Measurements from ENCODE around the gene CDC37. TPM values are rescaled to one million over a fixed set of nuclear protein-coding genes. Genes with fewer than 3 reads are reported as not detected.

The CDC37 gene
- total RNA-seq, 3 donors from 2014 or later, result 141 to 213 (median 172) TPM

- intact Hi-C loops (cut with DNase I; ENCODE audit: low total_unique reads), result no loop called here
- TF ChIP-seq POLR2A (IDR thresholded peaks at IDR 0.05) (no peak), POLR2AphosphoS5 (IDR thresholded peaks at IDR 0.05) (no peak)
- TF ChIP-seq, protein P1, sequence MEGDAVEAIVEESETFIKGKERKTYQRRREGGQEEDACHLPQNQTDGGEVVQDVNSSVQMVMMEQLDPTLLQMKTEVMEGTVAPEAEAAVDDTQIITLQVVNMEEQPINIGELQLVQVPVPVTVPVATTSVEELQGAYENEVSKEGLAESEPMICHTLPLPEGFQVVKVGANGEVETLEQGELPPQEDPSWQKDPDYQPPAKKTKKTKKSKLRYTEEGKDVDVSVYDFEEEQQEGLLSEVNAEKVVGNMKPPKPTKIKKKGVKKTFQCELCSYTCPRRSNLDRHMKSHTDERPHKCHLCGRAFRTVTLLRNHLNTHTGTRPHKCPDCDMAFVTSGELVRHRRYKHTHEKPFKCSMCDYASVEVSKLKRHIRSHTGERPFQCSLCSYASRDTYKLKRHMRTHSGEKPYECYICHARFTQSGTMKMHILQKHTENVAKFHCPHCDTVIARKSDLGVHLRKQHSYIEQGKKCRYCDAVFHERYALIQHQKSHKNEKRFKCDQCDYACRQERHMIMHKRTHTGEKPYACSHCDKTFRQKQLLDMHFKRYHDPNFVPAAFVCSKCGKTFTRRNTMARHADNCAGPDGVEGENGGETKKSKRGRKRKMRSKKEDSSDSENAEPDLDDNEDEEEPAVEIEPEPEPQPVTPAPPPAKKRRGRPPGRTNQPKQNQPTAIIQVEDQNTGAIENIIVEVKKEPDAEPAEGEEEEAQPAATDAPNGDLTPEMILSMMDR (IDR thresholded peaks at IDR 0.05), result no peak
- H3K36me3 ChIP-seq, result no peaks in the 10 kb centered on the region
- DNase-seq (ENCODE audit: low spot score in 2 of 2), result no peak
- no peaks in the 10 kb centered on the region for H3K9me3 ChIP-seq
- H3K4me3 ChIP-seq, result peak overlapping the region; percentile 61 to 79 (median 76)
- no peaks in the 10 kb centered on the region for H3K27me3 ChIP-seq
- H3K4me1 ChIP-seq, result peaks cover 3 to 7% of the 10 kb centered on the region in 2 donors
- H3K27ac ChIP-seq, result peak overlapping the region; percentile 57 to 70
Observed at GRCh38 chr19:10431254-10431942, 28.1 kb upstream of the CDC37 start.

DNA sequence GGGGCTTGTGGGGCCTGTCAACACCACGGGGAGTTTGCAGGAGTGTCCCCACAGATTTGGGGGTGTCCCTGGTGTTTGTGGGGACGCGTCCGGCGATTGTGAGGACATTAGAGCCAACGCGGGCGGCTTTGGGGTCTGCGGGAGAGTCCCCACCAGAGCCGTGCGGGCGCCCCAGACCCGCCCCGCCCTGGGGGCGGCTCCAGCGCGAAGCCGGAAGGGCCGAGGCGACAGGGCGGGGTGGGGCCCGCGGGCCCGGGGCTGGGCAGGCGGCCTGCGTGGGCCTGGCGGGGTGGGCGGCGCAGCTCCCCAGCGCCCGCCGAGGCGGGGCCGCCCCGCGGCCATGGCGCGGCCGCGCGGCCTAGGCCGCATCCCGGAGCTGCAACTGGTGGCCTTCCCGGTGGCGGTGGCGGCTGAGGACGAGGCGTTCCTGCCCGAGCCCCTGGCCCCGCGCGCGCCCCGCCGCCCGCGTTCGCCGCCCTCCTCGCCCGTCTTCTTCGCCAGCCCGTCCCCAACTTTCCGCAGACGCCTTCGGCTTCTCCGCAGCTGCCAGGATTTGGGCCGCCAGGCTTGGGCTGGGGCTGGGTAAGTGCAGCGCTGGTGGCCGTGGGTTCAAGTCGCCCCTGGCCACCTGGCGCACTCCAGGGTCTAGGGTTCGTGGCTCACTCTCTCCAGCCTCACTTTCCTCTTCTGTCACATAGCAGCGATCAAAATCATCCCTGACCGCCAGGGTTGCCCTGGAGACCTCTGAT, 27.3 kb upstream of the CDC37 start:
- no peaks in the 10 kb centered on the region for H3K36me3 ChIP-seq
- H3K9me3 ChIP-seq, result no peaks in the 10 kb centered on the region
- H3K27me3 ChIP-seq, result no peaks in the 10 kb centered on the region
- TF ChIP-seq POLR2A (IDR thresholded peaks at IDR 0.05), result no peak
- TF ChIP-seq, protein P1 (IDR thresholded peaks at IDR 0.05), result peak in 1 of 3 donors; percentile 3
- H3K4me3 ChIP-seq, result peak overlapping the region; percentile 61 to 79 (median 76)
- intact Hi-C loops (cut with DNase I; ENCODE audit: low total_unique reads), result no loop called here
- peaks cover 3 to 7% of the 10 kb centered on the region in 2 donors for H3K4me1 ChIP-seq
- peak overlapping the region in 1 of 2 donors; percentile 70 for H3K27ac ChIP-seq
- DNase-seq (ENCODE audit: low spot score in 2 of 2), result no peak

DNA sequence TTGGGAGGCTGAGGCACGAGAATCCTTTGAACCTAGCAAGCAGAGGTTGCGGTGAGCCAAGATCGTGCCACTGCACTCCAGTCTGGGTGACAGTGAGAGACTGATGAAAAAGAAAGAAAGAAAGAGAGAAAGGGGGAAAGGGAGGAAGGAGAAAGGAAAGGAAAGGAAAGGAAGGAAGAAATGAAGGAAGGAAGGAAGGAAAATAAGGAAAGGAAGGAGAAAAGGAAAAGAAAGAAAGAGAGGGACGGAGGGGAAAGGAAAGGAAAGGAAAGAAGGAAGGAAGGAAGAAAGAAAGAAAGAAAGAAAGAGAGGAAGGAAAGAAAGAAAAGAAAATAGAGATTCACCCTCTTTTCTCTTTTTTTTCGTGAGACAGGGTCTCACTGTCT, 25.6 kb upstream of the CDC37 start:
- Histone ChIP-seq H3K36me3 (no peaks in the 10 kb centered on the region), H3K9me3 (no peaks in the 10 kb centered on the region), H3K27ac (peak overlapping the region in 1 of 2 donors; percentile 19), H3K27me3 (peaks cover 0 to 13% of the 10 kb centered on the region in 2 donors), H3K4me1 (peaks cover 3 to 12% of the 10 kb centered on the region in 2 donors), H3K4me3 (no peak overlapping the region)
- intact Hi-C loops (cut with DNase I; ENCODE audit: low total_unique reads), result no loop called here
- no peak for DNase-seq (ENCODE audit: low spot score in 2 of 2)
- TF ChIP-seq, protein P1 (IDR thresholded peaks at IDR 0.05), result no peak
- TF ChIP-seq POLR2A (IDR thresholded peaks at IDR 0.05), result no peak
- TF ChIP-seq POLR2AphosphoS5 (IDR thresholded peaks at IDR 0.05), result no peak

DNA sequence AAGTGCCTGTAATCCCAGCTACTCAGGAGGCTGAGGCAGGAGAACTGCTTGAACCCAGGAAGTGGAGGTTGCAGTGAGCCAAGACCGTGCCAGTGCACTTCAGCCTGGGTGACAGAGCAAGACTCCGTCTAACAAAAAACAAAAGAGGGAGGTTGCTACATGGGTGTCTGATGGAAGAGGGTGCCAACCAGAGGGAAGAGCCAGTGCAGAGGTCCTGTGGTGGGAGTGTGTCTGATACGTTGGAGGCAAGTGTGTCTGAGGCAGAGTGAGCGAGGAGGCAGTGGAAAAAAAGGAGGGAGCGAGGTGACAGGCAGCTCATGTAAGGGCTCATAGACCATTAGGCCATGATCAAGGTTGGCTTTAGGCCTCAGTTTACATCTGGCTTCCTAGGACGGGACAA, 23.8 kb upstream of the CDC37 start:
- no peaks in the 10 kb centered on the region for H3K36me3 ChIP-seq

More for the DNA sequence above, 23.8 kb upstream of the CDC37 start:
- no peaks in the 10 kb centered on the region for H3K9me3 ChIP-seq
- TF ChIP-seq POLR2AphosphoS5 (IDR thresholded peaks at IDR 0.05) (no peak), POLR2A (IDR thresholded peaks at IDR 0.05) (no peak)
- TF ChIP-seq, protein P1 (IDR thresholded peaks at IDR 0.05), result no peak
- no peak for DNase-seq (ENCODE audit: low spot score in 2 of 2)
- H3K27me3 ChIP-seq, result peaks cover 3 to 30% of the 10 kb centered on the region in 2 donors
- H3K4me3 ChIP-seq, result no peak overlapping the region
- H3K4me1 ChIP-seq, result peaks cover 3 to 6% of the 10 kb centered on the region in 2 donors
- intact Hi-C loops (cut with DNase I; ENCODE audit: low total_unique reads), result no loop called here
- H3K27ac ChIP-seq, result no peak overlapping the region

Data from breast epithelium (tissue), 4 donors.